ENCODE data around the gene XRN2. TPM values are rescaled to one million over a fixed set of nuclear protein-coding genes. Genes with fewer than 3 reads are reported as not detected.

XRN2 gene
- total RNA-seq, 2 donors from 2014 or later = 39.0 to 41.8 TPM

- Histone ChIP-seq H3K4me3 (no peak overlapping the region), H3K27me3 (no peaks in the 10 kb centered on the region), H3K27ac (no peak overlapping the region), H3K36me3 (no peaks in the 10 kb centered on the region), H3K9me3 (no peaks in the 10 kb centered on the region), H3K4me1 (no peaks in the 10 kb centered on the region), H3K9ac (ENCODE audit: low read depth in 2 of 2, low read length in 2 of 2) (no peak overlapping the region)
- intact Hi-C loops (cut with DNase I) = no loop called here
- TF ChIP-seq, protein P1, sequence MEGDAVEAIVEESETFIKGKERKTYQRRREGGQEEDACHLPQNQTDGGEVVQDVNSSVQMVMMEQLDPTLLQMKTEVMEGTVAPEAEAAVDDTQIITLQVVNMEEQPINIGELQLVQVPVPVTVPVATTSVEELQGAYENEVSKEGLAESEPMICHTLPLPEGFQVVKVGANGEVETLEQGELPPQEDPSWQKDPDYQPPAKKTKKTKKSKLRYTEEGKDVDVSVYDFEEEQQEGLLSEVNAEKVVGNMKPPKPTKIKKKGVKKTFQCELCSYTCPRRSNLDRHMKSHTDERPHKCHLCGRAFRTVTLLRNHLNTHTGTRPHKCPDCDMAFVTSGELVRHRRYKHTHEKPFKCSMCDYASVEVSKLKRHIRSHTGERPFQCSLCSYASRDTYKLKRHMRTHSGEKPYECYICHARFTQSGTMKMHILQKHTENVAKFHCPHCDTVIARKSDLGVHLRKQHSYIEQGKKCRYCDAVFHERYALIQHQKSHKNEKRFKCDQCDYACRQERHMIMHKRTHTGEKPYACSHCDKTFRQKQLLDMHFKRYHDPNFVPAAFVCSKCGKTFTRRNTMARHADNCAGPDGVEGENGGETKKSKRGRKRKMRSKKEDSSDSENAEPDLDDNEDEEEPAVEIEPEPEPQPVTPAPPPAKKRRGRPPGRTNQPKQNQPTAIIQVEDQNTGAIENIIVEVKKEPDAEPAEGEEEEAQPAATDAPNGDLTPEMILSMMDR (IDR thresholded peaks at IDR 0.05) = no peak
- DNase-seq = no peak
These were observed 30.5 kb upstream of the XRN2 start for GRCh38 chr20:21272679-21273078.

- H3K9me3 ChIP-seq = no peaks in the 10 kb centered on the region
- no peaks in the 10 kb centered on the region for H3K4me1 ChIP-seq
- TF ChIP-seq, protein P1 (IDR thresholded peaks at IDR 0.05) = no peak
- H3K4me3 ChIP-seq = no peak overlapping the region
- H3K27ac ChIP-seq = no peak overlapping the region
- intact Hi-C loops (cut with DNase I) = no loop called here
- no peaks in the 10 kb centered on the region for H3K27me3 ChIP-seq
- DNase-seq = no peak
- H3K9ac ChIP-seq (ENCODE audit: low read depth in 2 of 2, low read length in 2 of 2) = no peak overlapping the region
- H3K36me3 ChIP-seq = no peaks in the 10 kb centered on the region
These were observed 29.3 kb upstream of the XRN2 start for GRCh38 chr20:21273755-21274386.

DNA sequence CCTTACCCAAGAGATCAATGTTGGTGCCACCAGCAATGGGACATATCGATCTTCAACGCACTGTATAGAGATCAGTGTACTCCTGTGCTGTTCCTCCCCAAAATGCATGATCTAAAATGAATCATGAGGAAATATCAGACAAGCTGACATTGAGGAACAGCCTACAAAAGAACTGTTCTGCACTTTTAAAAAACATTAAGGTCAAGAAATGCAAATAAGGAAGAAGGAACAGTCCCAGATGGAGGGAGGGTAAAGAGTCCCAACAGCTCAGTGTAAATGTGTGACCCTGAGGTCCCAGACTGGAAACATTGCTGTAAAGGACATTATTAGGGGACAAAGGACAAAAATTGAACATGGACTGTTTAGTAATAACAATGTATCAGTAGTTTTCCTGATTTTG, 24.3 kb upstream of the XRN2 start:
- H3K27me3 ChIP-seq = no peaks in the 10 kb centered on the region
- H3K9ac ChIP-seq (ENCODE audit: low read depth in 2 of 2, low read length in 2 of 2) = no peak overlapping the region
- H3K4me1 ChIP-seq = no peaks in the 10 kb centered on the region
- TF ChIP-seq, protein P1 (IDR thresholded peaks at IDR 0.05) = no peak
- DNase-seq = no peak
- no peak overlapping the region for H3K27ac ChIP-seq
- no peak overlapping the region for H3K4me3 ChIP-seq
- intact Hi-C loops (cut with DNase I) = no loop called here
- H3K36me3 ChIP-seq = no peaks in the 10 kb centered on the region
- no peaks in the 10 kb centered on the region for H3K9me3 ChIP-seq

GRCh38 chr20:21279706-21280521, 23.2 kb upstream of the XRN2 start:
- Histone ChIP-seq H3K9ac (ENCODE audit: low read depth in 2 of 2, low read length in 2 of 2) (no peak overlapping the region), H3K27ac (no peak overlapping the region), H3K4me1 (no peaks in the 10 kb centered on the region), H3K9me3 (no peaks in the 10 kb centered on the region), H3K4me3 (no peak overlapping the region), H3K36me3 (no peaks in the 10 kb centered on the region), H3K27me3 (no peaks in the 10 kb centered on the region)
- intact Hi-C loops (cut with DNase I) = no loop called here
- TF ChIP-seq, protein P1 (IDR thresholded peaks at IDR 0.05) = no peak
- no peak for DNase-seq

DNA sequence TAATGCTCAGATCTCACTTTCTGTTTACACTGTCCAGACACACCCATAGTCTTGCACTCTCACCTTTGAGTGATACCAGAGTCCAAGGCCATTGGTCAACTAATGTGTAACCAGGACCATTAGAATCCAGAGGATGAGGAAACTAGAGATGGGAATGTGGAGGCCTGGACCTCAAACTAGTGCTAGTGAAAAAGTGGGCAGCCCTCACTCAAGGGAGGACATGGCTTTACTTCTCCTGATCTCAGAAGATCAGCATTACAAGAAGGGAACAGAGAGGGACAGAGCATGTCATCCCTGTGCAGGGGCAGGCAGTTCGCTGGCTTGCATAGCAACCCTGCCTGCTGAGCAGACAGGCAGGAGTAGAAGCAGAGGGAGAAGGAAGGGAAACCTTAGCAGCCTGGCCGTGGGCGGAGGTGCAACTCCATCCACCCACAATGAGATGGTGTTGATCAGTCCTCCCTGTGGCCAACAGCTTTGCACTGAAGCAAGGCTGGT, 22.6 kb upstream of the XRN2 start:
- DNase-seq = peak; percentile 50
- Histone ChIP-seq H3K27ac (no peak overlapping the region), H3K27me3 (no peaks in the 10 kb centered on the region), H3K36me3 (no peaks in the 10 kb centered on the region), H3K9me3 (no peaks in the 10 kb centered on the region), H3K4me1 (no peaks in the 10 kb centered on the region), H3K4me3 (no peak overlapping the region), H3K9ac (ENCODE audit: low read depth in 2 of 2, low read length in 2 of 2) (no peak overlapping the region)
- intact Hi-C loops (cut with DNase I) = no loop called here
- TF ChIP-seq, protein P1 (IDR thresholded peaks at IDR 0.05) = no peak
